GM21576 (cell line): ENCODE data around the gene SUSD3.

Source experiments
- ATAC-seq: cut with Tn5 transposase; IDR thresholded peaks from one replicate; pipeline ENCODE4 v1.9.1; 2021; ENCODE audit warnings: mild to moderate bottlenecking, moderate library complexity; ENCODE audit not compliant: unreplicated experiment

Gene SUSD3

DNA sequence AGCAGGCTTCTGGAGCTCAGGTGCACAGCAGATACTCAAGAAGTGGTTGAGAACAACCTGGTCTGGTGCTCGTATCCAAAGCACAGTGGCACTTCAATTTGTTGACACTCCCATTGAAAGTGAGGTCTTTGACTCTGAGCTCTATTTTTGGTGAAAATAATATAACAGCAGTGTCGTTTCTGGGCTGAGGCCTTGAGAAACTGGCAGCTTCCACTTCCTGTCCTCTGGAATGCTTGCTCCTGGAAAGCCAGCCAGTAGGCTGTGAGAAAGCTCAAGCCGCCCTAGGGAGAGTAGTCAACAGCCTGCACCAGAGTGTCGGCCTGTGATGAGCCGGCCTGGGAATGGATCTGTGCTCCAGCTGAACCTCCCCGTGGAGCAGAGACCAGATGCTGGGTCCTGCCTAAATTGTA, 6.8 kb upstream of the SUSD3 start:
- no peak for ATAC-seq

DNA sequence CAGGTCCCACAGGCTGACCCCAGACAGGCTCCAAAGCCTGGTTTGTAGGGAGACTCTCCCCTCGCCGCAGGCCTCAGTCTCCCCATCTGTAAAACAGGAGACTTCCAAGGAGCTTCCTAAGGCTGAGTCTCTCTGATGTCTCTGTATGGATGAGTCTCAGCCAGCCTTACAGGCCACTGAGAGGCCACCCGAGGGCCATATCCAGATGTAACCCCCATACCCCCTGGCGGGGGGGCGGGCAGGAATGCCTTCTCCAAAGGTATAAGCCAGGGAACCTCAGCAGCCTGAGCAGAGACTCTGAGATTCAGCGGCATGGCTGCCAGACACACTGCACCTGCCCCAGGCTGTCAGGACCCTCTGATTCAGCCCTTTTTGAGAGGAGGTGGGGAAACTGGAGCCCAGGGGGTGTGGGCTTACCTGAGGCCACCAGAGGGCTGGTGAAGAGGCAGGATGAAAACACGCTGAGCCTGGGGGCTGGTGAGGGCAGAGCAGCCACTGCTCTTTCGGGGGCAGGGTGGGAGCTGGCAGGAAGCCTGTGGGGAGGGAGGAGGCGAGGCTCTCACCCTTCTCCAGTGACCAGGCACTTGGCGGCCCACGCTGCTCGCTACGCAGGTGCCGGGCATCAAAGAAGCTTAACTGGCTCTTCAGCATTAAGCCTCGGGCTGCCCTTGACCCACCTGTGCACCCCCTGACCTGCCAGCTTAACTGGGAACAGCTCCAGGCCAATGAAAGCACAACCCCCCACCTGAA, 5.5 kb upstream of the SUSD3 start:
- no peak for ATAC-seq

DNA sequence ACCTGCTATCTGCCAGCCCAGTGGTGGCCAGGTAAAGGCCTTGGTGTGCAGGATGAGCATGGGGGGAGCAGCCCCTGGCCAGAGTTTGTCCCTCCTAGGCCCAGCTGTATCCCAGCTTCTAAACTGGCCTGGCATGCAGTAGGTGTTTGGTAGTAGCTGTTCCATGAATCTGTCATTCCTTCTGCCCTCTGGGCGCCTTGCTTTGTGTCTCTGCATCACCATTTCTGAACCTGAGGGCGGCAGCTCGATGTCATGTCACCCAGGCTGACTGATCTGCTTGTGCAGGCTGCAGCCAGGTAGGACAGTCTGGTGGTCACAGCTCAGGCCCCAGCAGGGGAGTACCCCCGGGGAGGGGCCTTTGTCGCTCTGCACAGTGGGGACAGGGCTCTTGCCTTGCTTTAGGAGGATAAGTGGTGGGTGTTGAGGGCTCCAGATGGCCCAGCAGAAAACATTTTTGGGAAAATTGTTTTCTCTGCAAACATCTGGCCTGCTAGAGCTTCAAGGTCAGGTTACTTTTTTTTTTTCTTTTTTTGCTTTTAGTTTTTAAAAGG, 4.6 kb upstream of the SUSD3 start:
- no peak for ATAC-seq

DNA sequence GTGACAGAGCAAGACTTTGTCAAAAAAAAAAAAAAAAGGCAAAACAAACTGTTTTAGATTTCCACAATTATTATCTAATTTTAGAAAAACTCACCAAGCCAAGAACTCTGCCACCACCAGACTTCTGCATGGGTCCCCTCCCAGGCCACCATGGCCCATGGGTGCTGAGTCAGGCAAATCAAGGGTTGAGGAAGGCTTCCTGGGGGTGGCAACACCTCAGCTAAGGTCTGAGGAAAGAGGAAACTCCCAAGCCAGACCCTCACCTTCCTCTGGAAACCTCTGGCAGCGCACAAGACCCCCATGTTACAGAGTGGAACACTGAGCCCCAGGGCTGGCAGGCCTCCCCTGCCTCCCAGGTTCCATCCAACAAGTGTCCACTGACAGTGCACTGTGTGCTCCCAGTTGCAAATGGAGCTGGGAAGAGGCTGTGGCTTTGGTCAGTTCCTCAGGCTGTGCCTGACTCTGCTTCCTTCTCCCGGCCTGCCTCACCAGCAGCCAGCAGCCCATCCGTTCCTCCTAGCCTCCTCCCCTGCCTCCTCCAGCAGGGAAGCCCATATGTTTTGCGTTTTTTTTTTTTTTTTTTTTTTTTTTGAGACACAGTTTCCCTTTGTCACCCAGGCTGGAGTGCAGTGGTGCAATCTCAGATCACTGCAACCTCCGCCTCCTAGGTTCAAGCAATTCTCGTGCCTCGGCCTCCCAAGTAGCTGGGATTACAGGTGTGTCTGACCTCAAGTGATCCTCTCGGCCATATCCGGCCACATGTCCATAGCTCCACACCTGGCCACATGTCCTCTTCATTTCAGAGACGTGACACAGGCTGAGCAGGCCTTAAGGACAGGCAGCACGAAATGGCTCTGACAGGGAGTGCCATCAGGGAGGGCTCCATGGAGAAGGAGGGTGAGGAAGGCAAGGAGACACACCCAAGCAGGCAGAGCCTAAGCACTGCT, 3.5 kb upstream of the SUSD3 start:
- ATAC-seq, result no peak

DNA sequence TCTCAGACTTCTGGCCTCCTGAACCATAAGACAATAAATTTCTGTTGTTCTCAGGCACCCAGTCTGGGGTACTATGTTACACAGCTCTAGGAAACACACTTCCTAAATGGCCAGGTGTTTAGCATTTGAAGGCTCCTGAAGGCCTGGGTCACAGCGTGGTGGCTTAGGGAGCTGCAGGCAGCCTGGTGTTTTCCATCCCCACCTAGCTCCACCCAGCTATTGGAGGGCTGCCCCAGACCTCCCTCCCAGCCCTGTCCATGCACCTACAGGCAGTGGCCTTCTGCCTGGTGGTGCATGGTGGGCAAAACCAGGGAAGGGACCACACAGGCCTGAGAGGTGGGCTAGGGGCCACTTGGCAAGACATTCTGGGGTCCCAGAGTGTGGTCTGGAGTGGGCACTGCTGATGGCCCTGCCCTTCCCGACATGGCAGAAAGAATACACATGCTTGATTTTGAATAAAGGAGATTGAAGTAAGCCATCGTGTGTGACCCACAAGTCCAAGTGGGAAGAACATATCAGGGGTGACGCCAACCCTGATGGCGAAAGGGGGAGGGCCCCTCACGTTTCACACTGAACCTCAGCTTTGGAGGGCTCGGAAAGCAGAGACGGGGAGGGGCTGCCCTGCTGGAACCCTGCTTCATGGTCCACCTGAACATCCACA, 1.3 kb upstream of the SUSD3 start:
- no peak for ATAC-seq

DNA sequence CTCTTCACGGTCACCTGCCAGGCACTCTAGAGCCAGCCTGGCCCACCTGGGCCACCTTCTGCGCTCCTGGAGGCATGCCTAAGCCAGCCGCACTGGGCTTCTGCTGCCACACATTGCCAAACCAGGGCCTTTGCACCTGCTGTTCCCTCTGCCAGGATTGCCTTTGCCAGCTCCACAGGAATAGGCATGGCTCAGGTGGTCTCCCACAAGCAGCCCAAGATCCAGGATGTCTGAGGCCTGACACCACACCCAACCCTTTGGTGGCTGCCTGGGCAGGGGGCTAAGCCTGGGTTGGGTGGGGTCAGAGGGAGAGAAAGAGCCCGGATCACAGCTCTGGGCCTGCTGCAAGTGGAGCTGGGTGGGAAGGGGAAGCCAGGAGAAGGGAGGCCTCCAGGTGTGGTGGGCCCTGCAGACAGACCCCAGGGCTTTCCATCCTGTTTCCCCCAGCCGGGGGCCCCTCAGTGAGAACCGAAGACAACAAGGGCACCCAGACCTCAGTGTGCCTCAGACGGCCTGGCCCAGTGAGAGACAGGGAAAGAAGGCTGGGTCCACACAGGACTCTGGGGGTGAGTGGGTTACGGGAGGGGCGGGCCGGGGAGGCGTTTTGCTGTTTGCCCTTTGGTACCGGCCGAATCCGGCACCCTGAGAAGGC, 672 bp upstream of the SUSD3 start:
- no peak for ATAC-seq

DNA sequence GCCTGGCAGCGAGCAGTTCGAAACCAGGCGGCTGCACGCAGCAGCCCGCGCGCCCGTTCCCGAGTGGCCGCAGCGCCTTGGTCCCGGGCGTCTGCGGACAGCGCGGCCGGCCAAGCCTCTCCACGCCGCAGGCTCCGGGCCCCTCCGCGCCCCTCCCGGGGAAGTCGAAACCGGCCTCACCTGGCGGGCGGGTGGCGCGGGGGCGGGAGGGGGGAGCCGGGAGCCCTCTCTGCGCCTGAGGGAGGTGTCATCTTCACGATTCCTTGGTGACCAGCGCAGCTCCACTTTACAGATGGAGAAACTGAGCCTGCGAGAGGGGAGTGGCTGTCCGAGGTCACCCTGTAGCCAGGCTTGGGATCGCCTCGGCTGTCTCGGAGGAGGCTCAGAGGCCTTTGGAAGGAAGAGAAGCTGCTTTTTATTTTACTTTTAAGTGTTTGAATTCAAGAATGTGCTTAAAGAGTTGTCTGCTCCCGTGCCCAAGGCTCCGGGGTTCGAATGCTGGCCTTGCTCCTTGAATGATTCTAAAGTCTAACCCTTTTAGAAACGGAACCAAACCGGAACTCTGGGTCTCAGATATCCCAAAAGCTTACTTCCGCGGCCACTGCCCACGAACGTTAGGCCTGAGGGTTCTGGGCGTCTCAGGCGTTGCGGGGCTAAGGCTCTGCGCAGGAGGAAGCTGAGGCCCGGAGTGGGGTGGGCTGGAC, 662 bp downstream of the SUSD3 start:
- no peak for ATAC-seq

DNA sequence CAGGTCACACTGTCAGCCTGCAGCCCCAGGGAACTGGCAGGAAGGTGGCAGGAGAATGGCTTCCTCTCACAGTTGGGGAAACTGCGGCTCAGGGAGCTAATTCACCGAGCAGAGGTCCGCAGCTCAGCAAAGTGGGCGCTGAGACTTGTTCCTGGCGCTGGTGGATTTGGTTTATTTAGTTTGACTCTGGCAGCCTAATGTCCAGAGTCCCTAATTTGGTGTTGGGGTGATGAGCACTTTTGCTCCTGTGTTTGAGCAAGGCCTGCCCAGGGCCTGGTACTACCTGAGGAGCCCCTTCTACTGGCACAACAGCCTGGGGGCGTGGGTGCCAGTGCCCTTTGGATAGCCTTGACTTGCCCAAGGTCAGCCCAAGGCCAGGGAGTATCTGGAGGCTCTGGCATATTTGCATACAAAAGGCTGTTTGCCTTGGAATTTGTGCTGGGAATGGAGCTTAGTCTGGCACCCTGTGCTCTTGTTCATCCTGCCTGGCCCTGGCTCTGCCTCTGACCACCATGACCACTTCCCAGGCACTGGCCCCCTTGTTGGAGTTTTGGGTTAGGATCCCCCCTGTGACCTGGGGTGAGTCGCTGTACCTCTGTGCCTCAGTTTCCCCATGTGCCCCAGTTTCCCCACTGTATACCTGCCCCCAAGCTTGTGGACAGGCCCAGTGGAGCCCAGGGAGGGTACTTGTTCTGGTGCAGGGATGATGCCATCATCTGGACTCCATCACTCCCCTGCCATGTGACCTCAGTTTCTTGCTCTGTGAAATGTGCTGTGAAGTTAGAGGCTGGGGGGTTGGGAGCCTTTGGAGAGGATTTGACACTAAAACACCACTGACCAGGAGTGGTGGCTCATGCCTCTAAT, 1.4 kb downstream of the SUSD3 start:
- no peak for ATAC-seq

DNA sequence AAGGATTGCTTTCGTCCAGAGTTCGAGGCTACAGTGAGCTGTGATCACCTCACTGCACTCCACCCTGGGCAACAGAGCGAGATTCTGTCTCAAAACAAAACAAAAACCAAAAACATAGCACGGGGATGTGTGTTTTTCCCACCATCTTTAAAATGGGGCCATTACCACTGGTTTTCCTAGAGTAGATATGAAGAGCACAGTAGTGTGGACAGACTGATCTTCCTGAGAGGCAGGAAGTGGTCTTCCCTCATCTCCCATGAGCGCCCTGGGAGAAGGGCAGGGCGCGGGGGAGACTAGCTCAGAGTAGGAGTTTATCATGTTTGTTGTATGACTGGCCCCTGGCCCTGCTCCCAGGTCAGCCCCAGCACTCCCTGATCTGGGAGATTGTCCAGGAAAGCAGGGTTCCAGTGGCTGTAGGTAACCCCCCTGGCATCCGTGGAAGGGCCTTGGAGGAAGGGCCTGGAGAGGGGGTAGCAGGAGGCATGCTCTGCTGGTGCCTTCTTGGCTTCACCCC, 2.3 kb downstream of the SUSD3 start:
- ATAC-seq, result no peak

DNA sequence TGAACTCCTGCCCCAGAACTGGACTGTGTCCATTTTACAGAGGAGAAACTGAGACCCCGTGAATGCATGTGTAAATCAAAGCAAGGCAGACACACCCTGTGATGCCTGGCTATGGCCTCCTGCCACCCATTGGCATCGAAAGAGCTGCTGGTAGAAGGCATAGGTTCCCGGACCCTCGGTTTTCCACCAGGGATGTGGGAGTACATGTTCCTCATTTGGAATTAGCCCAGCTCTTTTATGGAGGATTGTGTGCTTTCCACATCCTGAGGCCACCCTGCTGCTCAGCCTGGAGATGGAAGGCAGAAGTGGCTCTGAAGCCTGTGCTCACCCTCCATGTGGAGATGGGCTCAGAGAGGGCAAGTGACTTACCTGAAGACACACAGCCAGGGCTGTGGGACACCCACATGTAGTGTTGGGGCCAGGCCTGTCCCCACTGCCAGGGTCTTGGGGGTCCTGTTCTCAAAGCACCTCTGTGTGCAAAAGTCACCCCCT, 2.8 kb downstream of the SUSD3 start:
- ATAC-seq, result no peak

DNA sequence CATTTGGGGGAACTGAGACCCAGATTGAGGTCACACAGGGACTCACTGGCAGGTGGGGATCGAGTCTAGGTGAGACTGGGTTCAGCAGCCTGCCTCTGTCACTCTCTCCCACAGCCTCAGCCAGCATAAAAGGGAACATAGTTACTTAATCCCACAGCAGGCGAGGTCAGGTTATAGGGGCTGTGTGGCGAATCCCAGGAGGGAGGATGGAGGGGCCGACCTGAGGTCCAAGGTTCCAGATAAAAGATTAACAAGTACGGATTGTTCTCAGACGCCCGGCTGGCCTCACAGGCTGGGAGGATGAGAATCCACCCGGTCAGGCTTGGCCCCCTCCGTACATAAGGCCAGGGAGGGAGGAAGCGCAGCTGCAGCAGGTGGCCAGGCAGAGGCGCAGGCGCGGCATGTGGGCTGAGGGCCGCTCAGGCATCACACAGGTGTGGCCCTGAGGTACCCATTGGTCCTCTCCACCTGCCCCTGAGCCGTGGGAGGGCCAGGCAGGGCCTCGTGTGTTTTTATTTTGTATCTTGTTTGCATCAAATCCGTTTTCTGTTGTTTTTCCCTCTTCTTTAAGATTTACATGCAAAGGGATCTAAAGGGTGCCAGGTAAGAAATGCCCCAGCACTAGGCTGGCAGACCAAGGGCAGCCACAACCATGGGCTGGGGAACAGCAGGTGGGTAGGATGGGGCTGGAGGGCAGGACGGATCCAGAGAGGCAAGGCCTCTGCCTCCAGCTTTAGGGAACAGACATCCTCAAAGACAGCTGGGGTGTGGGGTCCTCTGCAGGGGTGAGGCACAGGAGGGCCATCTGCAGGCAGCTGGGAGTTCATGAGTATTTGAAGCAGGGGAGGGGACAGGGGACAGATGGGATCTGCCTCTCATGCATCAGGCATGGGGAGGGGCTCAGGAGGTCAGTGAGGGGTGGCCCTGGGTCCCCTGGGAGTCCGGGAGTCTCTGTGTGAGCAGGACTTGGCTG, 3.6 kb downstream of the SUSD3 start:
- ATAC-seq, result peak; percentile 37

DNA sequence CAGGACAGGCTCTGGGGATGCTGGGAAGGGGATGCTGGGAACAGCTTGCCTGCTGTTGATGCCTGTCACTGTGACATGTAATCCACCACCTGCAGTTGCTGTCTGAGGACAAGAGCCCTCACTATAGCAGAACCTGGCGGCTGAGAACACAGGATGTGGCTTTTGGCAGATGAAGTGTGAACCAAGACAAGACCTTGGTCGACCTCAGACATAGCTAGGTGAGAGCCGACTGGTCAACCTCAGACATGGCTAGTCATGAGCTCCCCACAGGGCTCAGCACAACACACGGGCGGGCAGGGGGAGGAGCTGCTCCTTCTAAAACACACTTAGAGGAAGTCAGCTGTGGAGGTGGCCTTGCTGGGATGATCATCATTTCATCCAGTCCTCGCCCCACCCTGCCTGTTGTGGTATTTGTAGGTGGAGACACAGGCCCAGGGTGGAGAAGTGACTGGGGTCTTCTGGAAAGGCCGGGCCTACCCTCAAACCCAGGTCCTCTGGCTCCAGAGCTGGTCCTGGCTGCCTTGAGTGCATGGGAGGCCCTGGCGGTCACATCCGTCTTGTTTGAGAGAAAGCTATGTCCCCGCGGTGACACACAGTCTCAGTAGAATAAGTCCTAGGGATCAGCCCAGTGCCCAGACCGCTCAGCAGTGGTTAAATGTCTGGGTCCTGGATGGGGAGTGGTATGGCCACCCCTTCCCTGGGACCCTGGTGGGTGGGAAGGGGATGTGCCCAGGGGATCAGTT, 6.1 kb downstream of the SUSD3 start:
- peak; percentile 83 for ATAC-seq

DNA sequence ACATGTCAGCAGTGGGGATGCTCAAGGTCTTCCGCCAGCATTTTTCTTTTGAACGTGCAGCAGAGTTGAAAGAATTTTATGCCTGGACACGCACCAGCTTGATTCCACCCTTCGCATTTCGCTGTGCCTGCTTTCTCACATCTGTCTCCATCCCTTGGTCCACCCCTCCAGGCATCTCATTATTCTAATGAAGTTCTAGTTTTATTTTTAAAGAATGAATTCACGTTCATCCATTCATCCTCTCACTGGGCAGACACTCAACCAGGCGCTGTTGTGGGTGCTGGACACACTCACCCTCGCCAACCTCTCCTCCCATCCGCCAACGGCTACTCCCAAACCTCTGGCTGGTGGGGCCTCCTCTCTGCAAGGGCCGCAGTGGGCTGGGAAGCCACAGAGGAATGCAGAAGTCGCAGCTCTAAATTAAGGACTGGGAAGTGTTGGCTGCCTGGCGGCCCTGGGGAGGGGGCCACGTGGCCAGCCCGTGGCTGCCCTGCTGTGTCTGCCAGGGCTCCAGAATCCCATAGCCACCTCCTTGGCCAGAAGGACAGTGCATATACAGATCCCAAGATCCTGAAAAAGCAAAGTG, 6.7 kb downstream of the SUSD3 start:
- ATAC-seq, result no peak

DNA sequence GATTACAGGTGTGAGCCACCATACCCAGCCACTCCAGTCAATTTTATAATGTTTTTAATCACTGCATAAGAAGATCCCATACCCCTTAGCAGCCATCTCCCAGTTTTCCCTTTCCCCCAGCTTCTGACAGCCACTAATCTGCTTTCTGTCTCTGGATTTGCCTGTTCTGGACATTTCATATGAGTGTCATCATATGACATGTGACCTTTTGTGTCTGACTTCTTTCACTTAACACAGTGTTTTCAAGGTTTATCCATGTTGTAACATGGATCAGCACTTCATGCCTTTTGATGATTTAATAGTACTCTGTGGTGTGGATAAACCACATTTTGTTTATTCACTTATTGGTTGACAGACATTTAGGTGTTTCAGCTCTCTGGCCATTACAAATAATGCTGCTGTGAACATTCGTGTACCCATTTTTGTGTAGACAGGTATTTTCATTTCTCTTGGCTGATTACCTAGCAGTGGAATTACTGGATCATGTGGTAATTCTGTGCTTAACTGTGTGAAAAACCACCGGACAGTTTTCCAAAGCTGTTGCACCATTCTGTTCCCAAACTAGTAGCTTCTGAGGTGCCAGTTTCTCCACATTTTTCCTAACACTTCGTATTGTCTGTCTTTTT, 8.6 kb downstream of the SUSD3 start:
- ATAC-seq, result no peak

DNA sequence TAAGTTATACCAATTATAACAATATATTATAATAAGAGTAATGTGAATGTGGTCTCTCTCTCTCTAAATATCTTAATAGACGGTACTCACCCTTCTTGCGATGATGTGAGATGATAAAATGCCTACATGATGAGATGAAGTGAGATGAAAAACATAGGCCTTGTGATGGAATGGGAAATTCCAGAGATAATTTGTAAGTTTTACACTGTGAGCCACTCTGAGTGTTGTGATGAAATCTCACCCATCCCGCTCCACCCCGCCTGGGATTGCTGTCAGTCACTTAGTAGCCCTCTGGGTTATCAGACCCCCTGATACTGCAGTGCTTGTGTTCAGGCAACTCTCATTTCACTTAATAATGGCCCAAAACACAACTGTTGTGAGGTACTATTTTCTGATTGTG, 10.5 kb downstream of the SUSD3 start:
- ATAC-seq, result no peak

DNA sequence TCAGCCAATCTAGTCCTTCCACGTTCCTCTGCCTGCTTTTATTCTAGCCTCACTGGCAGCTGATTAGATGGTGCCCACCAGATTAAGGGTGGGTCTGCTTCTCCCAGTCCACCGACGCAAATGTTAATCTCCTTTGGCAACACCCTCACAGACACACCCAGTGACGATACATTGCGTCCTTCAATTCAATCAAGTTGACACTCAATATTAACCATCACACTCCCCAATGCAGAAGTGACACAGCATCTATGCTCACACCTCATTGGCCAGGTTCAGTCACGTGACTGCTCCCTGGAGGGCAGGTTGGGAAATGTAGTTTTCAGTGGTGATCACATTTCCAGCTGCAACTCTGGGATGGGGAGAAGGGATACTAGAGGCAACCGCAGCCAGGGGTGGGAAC, 13.0 kb downstream of the SUSD3 start:
- ATAC-seq, result no peak
